Right ventricle myocardium superior (tissue), 1 donor: ENCODE measurements around the gene FAM184A. TPM values are rescaled to one million over a fixed set of nuclear protein-coding genes. Genes with fewer than 3 reads are reported as not detected.

ENCODE experiments used
- ATAC-seq: fragments of 200-7000 bp; cut with Tn5 transposase; one replicate; pipeline ENCODE4 v1.9.1; 2020; ENCODE audit warnings: mild to moderate bottlenecking; ENCODE audit not compliant: poor library complexity
- DNase-seq: peaks from one replicate; pipeline ENCODE4 v3.0.0-alpha.2; 2020
- intact Hi-C: fragments of 100-400 bp; cut with DNase I; formaldehyde crosslinking; loops from one replicate; pipeline ENCODE4 v1.11.2; 2022
- total RNA-seq: library from RNA; stranded (reverse); fragmentation: NEBNext Ultra II Directional; extraction: Animal tissue kit (Norgen Biotek cat#: 25700); gene quantifications from one replicate; pipeline ENCODE4 v1.2.1, GENCODE V29; 2021
- donor health status: DM: no; HTN: yes; CAD: no; lungs with severe emphysema.

Gene FAM184A
- total RNA-seq, 1 donor from 2014 or later: 1.6 TPM

DNA sequence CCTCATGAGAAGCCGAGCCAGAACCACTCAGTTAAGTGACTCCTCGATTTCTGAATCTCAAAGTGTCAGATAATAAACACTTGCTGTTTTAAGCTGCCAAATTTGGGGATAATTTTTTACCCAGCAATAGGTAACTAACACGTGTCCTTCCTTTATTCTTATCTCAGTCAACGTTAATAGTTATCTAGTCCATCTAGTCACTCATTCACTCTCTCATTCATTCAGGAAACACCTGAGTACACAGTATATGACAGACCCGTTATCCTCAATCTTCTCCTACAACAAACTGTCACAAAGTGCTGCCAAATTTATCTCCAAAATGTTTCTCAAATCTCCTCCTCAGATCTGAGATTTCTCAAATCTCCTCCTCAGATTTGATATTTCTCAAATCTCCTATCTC, 13.1 kb downstream of the FAM184A start:
- ATAC-seq (no peak), DNase-seq (no peak)
- intact Hi-C loops: no loop called here

DNA sequence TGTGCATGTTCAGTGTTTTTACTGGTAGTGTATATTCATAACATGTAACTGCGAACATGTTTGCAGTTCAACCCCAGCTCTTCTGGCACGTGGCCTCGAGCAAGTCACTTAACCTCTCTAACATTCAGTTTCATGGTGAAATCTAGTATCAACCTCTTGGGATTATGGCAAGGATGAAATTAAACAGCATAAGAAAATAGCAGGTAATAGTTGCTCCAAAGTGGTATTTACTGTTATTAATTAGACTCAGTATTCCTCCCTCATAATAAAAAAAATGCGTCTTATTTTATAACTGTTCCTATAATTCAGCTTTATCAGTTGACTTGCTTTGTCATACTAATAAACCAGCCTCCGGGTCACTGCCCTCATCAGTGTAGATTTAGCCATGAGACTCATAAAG, 15.0 kb downstream of the FAM184A start:
- intact Hi-C loops: no loop called here

GRCh38 chr6:119061215-119061614, 17.2 kb downstream of the FAM184A start:
- DNase-seq: no peak
- intact Hi-C loops: no loop called here
- ATAC-seq: no peak

More for the DNA sequence above, 15.0 kb downstream of the FAM184A start:
- ATAC-seq: no peak
- no peak for DNase-seq

DNA sequence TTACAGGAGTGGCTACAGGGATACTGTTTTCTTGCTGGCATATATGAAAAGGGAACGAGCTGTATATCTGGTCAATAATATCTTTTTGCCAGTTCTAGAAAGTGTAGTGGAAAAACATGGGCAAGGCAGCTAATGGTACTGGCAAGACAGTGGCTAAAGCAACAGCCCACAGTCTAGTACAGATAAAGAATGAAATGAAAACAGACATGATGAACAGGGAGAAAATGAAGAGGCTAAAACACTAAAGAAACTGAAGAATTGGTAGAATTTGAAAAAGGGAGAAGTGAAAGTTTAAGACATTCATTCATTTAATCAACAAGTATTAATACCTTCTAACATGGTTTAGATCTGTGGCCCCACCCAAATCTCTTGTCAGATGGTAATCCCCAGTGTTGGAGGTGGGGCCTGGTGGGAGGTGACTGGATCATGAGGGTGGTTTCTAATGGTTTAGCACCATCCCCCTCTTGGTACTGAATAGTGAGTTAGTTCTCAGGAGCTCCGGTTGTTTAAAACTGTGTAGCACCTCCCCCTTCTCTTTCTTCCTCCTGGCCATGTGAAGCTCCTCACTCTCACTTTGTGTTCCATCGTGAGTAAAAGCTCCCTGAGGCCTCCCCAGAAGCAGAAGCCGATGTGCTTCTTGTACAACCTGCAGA, 18.1 kb downstream of the FAM184A start:
- no peak for ATAC-seq
- no peak for DNase-seq
- intact Hi-C loops: no loop called here

DNA sequence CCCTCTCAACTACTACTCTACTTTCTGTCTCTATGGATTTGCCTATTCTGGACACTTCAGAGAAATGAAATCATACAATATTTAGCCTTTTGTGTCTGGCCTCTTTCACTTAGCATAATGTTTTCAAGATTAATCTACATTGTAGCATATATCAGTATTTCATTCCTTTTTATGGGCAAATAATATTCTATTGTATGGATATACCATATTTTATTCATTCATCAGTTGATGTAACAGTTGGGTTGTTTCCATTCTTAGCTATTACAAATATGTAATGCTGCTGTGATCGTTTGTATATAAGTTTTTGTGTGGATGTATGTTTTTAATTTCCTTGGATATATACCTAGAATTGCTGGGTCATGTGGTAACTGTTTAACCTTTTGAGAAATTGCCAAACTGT, 23.4 kb downstream of the FAM184A start:
- no peak for ATAC-seq
- no peak for DNase-seq
- intact Hi-C loops: no loop called here

- DNase-seq (no peak), ATAC-seq (no peak)
- intact Hi-C loops: no loop called here
These were observed 25.5 kb downstream of the FAM184A start for GRCh38 chr6:119052987-119053386.

DNA sequence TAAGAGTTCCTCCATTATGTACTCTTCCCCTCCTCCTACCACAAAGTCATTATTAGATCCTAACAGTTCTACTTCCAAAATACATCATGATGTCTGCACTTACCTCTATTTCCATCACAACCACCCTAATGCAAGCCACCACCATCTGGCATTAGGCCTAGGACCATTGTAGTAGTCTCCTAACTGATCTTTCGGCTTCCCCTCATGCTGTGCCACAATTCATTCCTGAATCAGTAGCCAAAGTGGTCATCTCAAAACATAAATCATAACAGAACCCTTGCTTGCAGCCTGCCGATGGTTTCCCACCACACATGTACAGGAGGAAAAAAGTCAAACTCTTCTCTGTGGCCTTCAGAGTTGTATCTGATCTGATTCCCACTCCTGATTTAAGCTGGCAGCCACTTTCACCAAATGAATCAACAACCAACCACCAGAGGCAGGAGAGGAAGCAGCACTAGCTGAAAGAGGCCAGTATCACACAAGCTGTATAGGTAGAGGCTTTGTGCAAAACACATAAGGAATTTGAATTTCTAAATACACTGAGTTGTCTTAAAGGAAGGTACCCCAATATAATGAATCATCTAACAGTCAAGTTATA, 26.1 kb downstream of the FAM184A start:
- ATAC-seq (no peak), DNase-seq (no peak)
- intact Hi-C loops: no loop called here

DNA sequence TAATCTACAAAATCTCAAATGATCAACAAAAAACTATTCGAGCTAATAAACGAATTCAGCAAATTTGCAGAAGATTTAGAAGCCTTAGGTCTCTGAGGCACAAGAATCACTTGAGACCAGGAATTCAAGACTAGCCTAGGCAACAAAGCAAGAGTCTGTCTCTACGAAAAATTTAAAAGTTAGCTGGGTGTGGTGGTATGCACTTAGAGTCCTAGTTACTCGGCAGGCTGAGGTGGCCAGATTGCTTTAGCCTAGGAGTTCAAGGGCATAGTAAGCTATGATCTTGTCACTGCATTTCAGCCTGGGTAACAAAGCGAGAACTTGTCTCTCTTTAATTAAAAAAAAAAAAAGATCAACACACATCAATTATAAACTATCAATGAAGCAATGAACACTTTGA, 34.2 kb downstream of the FAM184A start:
- intact Hi-C loops: no loop called here
- ATAC-seq: no peak
- DNase-seq: no peak

DNA sequence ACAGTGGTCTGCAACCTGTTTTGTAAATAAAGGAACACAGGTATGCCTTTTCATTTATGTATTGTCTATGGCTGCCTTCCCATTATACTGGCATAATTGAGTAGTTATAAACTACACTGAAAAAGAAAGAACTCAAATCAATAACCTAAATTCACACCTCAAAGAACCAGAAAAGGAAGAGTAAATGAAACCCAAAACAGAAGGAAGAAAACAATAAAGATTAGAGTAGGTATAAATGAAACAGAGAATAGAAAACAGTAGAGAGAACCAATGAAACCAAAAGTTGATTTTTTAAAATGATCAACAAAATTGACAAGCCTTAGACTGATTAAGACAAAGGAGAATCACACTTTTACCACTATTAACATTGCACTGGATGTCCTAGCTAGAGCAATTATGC, 34.7 kb downstream of the FAM184A start:
- DNase-seq (no peak), ATAC-seq (no peak)

GRCh38 chr6:119043265-119043664, 35.2 kb downstream of the FAM184A start:
- intact Hi-C loops: no loop called here
- ATAC-seq (no peak), DNase-seq (no peak)

More for the DNA sequence above, 34.7 kb downstream of the FAM184A start:
- intact Hi-C loops: no loop called here

DNA sequence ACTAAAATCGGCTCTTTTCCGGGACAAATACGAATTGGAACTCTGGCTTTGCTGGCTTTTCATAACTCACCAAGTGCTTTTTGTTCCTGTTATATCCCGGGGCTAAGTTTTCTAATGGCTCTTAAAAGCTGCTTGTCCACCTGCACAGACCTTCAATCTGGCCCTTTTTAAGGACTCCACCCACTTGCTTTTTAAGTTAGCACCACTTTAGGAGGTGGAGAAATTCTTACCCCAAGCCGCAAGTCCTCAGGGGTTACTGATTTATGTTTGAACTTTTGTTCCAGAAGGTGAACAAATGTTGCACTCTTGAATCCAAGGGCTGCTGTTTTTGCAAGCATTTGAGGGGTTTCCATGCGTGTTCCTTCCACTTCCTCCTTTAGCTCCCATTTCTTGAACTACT, 37.8 kb downstream of the FAM184A start:
- ATAC-seq (no peak), DNase-seq (no peak)
- intact Hi-C loops: no loop called here

DNA sequence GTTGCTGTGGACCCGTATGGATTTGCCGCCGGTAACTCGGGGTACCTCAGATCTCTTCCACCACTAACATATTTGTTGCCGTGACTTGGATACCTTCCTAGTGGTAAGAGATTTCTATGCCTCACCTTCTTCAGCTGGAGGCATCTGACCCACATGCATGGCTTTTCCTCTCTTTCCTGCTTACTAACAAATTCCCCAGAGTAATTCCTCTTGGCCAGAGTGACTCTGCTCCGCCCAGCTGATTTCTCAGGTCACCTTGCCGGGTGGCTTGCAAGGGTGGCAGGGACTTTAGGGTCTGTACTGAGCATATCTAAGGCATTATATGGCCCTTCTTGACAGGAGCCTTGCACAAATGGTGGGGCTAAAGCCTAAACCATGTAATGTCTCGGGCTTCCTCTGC, 38.2 kb downstream of the FAM184A start:
- intact Hi-C loops: no loop called here
- ATAC-seq (no peak), DNase-seq (no peak)

DNA sequence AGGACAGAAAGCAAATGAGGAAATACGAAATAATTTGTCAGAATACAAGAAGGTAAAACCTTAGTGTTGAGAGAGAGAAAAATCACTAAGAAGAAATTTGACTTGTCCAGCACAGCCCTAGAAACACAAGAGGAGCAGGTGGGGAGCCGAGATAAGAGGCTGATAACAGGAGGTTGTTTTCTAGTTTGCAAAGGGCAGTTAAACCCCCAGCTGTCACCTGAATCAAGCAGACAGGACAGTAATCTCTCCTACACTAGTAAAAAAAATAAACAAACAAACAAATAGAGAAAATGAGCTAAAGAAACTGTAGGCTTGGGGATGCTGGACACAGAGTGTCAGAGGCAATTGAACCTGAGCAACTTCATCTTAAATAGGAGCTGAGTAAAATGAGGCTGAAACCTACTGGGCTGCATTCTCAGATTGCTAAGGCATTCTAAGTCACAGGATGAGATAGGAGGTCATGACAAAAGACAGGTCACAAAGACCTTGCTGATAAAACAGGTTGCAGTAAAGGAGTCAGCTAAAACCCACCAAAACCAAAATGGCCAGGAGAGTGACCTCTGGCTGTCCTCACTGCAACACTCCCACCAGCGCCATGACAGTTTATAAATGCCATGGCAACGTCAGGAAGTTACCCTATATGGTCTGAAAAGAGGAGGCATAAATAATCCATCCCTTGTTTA, 40.4 kb downstream of the FAM184A start:
- intact Hi-C loops: no loop called here
- no peak for DNase-seq
- ATAC-seq: no peak

DNA sequence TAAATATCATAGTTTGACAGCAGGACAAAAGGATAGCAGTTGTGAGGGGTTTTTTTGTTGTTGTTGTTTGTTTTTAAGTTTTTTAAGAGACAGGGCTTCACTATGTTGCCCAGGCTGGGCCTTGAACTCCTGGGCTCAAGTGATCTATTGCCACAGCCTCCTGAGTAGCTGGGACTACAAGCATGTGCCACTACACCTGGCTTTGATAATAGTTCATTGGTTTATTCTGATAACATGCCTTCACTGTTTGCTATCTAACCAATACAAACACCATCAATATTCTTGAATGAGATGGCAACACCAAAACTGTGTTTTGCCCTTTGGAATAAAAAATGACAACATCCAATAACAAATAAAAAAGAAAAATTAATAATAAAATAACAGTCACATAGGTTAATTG, 41.2 kb downstream of the FAM184A start:
- ATAC-seq (no peak), DNase-seq (no peak)
- intact Hi-C loops: no loop called here

DNA sequence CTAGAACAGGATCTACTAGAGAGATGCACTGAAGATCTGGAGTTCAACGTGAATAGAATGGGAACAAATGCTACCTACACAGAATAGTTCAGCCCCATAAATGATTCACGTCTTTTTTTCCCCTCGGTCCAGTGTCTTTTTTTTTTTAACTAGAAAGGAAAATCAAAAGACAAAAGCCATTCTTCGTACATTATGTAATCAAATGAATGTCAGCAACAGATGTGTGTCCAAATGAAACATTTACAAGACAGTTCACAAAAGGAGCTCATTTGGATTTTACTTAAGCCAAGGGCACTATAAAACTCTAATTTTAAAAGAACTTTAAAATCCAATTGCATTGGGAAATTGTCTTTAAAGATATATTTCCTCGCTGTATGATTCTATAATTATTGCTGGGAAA, 42.4 kb downstream of the FAM184A start:
- ATAC-seq (no peak), DNase-seq (no peak)
- intact Hi-C loops: no loop called here

- intact Hi-C loops: no loop called here
- ATAC-seq: no peak
- no peak for DNase-seq
These were observed 43.0 kb downstream of the FAM184A start for GRCh38 chr6:119035459-119035858.

GRCh38 chr6:119034827-119035458, 43.5 kb downstream of the FAM184A start:
- intact Hi-C loops: no loop called here
- DNase-seq: no peak
- ATAC-seq: peak; percentile 82

DNA sequence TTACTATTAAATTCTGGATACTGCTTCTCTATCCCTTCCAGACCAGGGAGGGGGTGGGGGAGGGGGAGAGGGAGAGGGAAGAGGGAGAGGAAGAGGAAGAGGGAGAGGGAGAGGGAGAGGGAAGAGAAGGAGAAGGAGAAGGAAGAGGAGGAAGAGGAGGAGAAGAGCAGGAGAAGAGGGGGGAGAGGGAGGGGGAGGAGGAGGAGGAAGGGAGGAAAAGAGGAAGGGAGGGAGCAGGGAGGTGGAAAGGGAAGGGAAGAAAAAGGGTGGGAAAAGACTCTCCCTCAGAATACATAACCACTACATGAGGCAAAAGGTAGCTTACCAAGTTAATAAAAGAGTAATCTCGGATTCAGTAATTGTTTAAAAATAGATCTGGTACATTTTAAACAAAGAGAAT, 46.0 kb downstream of the FAM184A start:
- intact Hi-C loops: no loop called here
- no peak for ATAC-seq

GRCh38 chr6:119030759-119031158, 47.7 kb downstream of the FAM184A start:
- intact Hi-C loops: no loop called here
- DNase-seq: no peak
- ATAC-seq: no peak

More for the DNA sequence above, 46.0 kb downstream of the FAM184A start:
- no peak for DNase-seq

GRCh38 chr6:119028091-119028490, 50.4 kb downstream of the FAM184A start:
- intact Hi-C loops: no loop called here
- no peak for DNase-seq
- no peak for ATAC-seq
